Measurements from ENCODE around the gene CLDN18.
A peak's percentile ranks its signal among the peaks of the same experiment; 100 is the strongest.

The CLDN18 gene

DNA sequence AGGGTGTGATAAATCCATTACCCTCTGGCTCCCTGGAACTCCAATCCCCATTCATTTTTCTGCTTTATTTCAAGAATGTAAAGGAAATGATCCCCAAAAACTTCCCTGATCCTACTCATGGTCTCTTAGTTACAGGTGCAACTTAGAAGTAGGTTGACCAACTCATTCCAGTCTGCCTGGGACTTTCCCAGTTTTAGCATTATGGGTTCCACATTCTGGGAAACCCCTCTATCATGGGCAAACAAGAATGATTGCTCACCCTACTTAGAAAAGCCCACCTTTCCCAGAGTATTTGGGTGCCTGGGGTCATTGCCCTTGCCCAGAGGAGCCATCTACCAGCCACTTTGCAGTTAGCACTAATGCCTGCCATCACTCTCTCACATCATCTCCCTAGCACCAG lies 15.6 kb downstream of the CLDN18 start:
- DNase-seq (ENCODE audit: low spot score), result no peak

- no peak for DNase-seq (ENCODE audit: low spot score)
These were observed 17.9 kb downstream of the CLDN18 start for GRCh38 chr3:138027821-138028220.

GRCh38 chr3:138030734-138031280 lies 20.8 kb downstream of the CLDN18 start:
- DNase-seq (ENCODE audit: low spot score), result no peak

DNA sequence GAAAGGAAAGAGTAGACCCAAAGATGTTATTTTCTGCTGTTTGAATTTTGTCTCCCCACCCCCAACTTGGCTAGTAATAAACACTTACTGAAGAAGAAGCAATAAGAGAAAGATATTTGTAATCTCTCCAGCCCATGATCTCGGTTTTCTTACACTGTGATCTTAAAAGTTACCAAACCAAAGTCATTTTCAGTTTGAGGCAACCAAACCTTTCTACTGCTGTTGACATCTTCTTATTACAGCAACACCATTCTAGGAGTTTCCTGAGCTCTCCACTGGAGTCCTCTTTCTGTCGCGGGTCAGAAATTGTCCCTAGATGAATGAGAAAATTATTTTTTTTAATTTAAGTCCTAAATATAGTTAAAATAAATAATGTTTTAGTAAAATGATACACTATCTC lies 21.6 kb downstream of the CLDN18 start:
- no peak for DNase-seq (ENCODE audit: low spot score)

DNA sequence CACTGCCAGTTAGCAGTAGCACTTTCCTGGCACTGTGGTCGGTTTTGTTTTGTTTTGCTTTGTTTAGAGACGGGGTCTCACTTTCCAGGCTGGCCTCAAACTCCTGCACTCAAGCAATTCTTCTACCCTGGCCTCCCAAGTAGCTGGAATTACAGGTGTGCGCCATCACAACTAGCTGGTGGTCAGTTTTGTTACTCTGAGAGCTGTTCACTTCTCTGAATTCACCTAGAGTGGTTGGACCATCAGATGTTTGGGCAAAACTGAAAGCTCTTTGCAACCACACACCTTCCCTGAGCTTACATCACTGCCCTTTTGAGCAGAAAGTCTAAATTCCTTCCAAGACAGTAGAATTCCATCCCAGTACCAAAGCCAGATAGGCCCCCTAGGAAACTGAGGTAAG lies 22.6 kb downstream of the CLDN18 start:
- DNase-seq (ENCODE audit: low spot score), result no peak

DNA sequence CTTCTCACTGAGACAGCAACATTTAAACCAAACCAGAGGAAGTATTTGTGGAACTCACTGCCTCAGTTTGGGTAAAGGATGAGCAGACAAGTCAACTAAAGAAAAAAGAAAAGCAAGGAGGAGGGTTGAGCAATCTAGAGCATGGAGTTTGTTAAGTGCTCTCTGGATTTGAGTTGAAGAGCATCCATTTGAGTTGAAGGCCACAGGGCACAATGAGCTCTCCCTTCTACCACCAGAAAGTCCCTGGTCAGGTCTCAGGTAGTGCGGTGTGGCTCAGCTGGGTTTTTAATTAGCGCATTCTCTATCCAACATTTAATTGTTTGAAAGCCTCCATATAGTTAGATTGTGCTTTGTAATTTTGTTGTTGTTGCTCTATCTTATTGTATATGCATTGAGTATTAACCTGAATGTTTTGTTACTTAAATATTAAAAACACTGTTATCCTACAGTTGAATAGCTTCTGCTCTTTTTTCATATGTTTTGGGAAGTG lies 23.3 kb downstream of the CLDN18 start:
- DNase-seq (ENCODE audit: low spot score), result no peak

- no peak for DNase-seq (ENCODE audit: low spot score)
These were observed 25.0 kb downstream of the CLDN18 start for GRCh38 chr3:138034918-138035317.

DNA sequence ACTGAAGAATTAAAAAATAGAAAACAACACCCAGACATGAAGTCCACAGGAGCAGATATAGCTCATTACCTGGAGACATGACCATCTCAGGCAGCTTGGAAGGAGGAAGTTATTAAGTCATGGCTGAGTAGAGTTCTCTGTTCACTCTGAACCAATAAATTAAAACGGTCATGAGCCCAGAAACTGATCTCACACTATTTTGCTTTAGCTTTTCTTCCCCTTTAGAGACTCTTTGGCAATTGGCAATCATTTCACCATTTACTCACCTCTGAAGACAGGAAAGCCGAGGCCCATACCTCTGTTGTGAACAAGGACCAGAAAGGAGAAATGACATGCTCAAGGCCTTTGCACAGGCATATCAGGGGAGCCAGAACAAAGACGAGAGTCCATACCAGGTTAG lies 26.6 kb downstream of the CLDN18 start:
- no peak for DNase-seq (ENCODE audit: low spot score)

- no peak for DNase-seq (ENCODE audit: low spot score)
These were observed 28.9 kb downstream of the CLDN18 start for GRCh38 chr3:138038725-138039462.

- DNase-seq (ENCODE audit: low spot score), result peak; percentile 70
These were observed 32.1 kb downstream of the CLDN18 start for GRCh38 chr3:138042043-138042442.

GRCh38 chr3:138043266-138044029 lies 33.5 kb downstream of the CLDN18 start:
- peak; percentile 77 for DNase-seq (ENCODE audit: low spot score)

GRCh38 chr3:138046085-138046484 lies 36.1 kb downstream of the CLDN18 start:
- DNase-seq (ENCODE audit: low spot score), result no peak

DNA sequence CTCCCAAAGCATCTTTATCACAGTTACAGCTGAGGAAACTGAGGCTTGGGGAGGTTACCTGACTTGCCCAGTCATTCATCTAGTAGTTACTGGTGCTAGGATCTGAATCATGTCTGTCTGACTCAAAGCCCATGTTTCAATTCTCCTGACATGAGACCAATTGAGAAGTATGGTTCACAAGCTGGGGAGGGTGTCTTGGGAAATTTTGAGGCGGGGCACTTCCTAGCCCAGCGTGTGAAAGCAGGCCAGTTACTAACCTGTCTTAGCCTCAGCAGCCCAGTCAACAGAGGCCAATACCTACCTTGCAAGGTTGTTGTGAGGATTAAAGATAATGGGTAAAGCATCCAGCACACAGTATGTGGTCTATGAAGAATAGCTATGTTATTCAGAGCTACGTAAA lies 37.0 kb downstream of the CLDN18 start:
- no peak for DNase-seq (ENCODE audit: low spot score)

DNA sequence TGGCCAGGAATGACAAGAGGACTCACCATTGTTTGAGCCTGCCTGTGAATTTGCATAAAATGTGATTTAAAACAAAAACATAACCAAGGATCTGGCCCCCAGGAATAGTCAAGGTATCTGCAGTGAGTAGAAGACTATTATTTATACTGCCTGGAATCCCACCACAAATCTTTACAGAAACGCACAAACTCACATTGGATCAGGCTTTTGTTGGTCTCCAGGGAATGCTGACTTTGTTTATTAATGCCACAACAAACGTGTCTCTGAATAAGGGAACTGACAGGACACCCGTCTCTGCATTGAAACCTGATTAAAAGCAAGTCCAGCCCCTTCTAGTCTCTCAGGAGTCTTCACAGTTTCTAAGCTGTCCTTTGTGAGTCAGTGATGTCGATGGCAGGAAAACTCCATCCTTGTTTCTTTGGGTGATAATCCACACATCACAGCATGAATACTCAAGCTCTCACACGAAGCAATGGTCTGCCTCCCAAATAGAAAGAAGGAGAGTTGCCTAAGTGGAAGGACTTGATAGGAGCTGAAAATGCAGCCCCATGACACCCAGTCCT lies 37.7 kb downstream of the CLDN18 start:
- no peak for DNase-seq (ENCODE audit: low spot score)

- DNase-seq (ENCODE audit: low spot score), result peak; percentile 52
These were observed 39.4 kb downstream of the CLDN18 start for GRCh38 chr3:138049157-138049919.

DNA sequence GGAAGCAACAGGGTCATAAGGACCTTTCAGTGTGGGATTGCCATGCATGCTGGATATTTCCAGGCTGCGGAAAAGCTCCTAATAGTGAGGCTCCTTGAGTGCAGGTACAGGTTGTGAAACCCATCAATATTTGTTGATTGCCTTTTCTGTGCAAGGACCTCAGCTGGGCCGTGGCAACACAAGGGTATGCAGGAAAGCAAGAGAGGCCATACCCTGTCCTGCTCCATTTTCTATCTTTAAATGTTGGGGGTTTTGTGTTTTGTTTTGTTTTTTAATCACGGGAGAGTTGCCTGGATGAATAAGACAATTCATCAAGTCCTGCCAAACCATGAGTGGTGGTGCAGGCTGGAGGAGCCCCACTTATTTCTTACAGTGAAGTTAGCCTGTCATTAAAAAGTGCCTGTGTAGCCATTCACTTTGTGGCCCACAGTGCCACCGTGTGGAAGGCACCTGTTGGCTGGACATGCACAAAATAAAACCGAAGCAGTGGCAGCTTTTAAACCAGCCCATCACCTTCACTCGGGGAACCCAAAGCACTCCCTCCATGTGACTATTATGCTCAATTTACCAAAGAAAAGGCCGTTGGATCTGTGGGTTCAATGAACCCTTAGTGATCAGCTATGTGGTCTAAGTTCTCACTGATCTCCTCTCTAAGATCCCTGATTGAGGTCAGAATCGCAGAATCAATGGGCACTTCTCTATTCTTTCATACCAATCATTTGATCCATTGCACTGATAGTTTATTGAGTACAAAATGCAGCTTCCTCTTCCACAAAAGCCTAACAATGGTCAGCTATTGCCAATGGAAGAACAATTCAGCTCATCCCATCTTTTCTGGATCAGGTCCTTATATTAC lies 42.2 kb downstream of the CLDN18 start:
- DNase-seq (ENCODE audit: low spot score), result peak; percentile 58

DNA sequence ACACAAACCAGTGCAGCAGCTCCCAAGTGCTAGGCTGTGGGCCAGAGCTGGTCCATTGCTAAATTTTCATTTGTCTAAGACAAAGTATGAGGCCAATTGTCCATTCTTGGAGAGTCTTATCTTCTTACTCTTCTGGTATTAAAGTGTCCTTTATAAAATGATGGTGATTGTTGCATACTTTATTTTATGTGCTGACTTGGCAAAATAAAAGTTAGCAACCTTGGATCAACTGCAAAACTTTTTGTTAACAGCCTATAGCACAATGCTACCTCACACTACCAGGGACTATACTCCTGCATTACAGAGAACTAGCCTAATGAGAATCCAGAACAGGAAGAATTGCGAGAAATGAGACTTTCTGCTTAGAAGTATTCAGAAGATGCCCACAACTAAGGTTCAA lies 44.1 kb downstream of the CLDN18 start:
- DNase-seq (ENCODE audit: low spot score), result no peak

- no peak for DNase-seq (ENCODE audit: low spot score)
These were observed 47.4 kb downstream of the CLDN18 start for GRCh38 chr3:138057384-138057783.

GRCh38 chr3:138059261-138059660 lies 49.3 kb downstream of the CLDN18 start:
- no peak for DNase-seq (ENCODE audit: low spot score)

DNA sequence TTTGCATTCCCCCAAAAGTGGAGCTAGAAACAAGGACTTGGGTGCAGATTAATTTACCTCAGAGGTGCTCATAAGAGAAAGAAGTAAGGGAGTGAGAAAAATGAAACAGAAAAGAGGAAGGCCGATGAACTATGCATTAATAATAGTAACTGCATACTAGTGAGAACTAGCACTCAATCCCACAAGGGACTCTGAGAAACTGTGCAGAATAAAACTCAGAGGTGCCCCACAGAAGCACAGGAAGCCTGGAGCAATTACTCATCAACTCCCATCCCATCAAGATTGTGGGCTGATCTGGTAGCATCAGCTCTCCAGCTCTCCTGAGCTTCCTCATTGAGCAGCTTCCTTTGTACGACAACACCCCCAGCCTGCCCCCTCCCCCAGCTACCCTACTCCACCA lies 50.8 kb downstream of the CLDN18 start:
- no peak for DNase-seq (ENCODE audit: low spot score)

GRCh38 chr3:138062037-138062436 lies 52.1 kb downstream of the CLDN18 start:
- DNase-seq (ENCODE audit: low spot score), result no peak

All from AG20443 (cell line).